ENCODE data around the gene SLC5A5. TPM values are rescaled to one million over a fixed set of nuclear protein-coding genes. Genes with fewer than 3 reads are reported as not detected.

SLC5A5 gene
- total RNA-seq, 1 donor from 2014 or later: not detected

DNA sequence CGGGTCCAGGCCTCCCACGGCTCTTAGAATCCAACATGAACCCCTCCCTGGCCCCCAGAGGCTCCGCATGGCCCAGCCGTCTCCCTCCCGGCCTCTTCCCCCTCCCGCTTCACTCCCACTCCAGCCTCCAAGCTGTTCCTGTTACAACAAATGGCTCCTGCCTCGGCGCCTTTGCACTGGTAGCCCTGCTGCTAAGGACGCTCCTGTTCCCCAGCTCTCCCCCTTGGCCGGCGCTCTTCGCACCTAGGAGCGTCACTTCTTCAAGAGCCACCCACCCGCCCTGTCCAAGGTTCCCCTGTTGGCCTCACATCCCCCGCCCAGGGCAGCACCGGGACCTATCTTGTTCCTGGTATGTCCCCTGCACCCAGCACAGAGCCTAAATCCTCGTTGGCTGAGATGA, 70.4 kb downstream of the SLC5A5 start:
- intact Hi-C loops (cut with DNase I): loop anchor here (10.0 kb wide), 1 partner anchor 113 kb away; no protein-coding TSS in a partner anchor
- DNase-seq (ENCODE audit: missing footprints) (no peak), ATAC-seq (no peak)

DNA sequence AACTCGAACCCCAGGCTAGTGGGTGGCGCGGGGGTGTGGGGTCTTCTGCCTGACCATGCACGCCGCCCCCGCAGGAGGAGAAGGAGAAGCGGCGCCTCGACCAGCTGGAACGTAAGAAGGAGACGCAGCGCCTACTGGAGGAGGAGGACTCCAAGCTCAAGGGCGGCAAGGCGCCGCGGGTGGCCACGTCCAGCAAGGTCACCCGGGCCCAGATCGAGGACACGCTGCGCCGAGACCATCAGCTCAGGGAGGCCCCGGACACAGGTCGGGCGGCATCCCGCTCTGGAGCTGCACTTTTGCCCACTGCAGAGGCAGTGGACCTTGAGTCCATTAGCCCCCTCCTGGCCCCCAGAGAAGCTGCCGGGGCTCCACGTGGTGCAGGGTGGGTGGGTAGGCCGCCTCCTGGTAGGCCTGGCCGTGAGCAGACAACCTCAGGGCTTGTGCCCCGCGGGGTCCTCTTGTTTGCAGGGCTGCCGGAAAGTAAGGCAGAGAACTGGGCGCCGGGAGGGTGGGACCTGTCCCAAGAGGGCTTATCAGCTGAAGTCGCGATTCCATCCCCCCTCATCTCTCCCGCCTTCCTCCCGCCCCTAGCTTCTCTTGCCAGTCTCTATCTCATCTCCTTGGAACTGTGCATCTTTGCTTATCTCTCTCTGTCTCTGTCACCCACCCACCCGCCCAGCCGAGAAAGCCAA, 71.0 kb downstream of the SLC5A5 start:
- intact Hi-C loops (cut with DNase I): loop anchor here (10.0 kb wide), 1 partner anchor 112 kb away; no protein-coding TSS in a partner anchor
- DNase-seq (ENCODE audit: missing footprints) (no peak), ATAC-seq (no peak)

DNA sequence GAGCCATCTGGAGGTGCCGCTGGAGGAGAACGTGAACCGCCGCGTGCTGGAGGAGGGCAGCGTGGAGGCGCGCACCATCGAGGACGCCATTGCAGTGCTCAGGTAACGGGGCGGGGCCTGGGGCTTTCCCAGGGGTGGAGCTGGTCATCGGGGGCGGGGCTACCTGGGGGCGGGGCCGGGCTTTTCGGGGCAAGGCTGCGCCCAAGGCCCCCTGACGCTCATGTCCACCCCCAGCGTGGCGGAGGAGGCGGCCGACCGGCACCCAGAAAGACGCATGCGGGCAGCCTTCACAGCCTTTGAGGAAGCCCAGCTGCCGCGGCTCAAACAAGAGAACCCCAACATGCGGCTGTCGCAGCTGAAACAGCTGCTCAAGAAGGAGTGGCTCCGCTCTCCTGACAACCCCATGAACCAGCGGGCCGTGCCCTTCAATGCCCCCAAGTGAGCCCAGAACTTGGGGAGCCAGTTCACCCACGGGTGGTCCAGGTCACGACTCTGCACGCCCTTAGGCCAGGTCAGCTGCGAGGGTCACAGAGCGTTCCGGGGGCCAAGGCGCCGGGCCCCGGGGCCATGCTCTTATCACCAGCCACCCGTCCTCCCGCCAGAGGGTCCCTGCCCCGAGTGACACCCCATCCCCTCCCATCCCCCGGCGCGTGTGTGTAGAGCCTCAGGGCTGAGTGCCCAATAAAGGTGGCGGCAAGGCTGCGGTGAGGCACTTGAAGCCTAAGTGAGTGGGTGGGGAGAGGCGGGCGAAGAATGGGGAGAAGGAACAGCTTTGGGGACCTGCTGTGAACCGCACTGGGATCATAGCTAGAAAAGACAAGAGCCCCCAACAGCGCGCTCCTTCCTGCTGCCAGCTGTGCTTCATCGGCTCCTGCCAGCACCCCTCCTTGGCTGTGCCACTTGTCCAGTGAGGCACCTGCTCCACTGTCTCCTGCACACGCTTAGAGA, 71.8 kb downstream of the SLC5A5 start:
- no peak for DNase-seq (ENCODE audit: missing footprints)
- no peak for ATAC-seq
- intact Hi-C loops (cut with DNase I): loop anchor here (10.0 kb wide), 1 partner anchor 111 kb away; no protein-coding TSS in a partner anchor

DNA sequence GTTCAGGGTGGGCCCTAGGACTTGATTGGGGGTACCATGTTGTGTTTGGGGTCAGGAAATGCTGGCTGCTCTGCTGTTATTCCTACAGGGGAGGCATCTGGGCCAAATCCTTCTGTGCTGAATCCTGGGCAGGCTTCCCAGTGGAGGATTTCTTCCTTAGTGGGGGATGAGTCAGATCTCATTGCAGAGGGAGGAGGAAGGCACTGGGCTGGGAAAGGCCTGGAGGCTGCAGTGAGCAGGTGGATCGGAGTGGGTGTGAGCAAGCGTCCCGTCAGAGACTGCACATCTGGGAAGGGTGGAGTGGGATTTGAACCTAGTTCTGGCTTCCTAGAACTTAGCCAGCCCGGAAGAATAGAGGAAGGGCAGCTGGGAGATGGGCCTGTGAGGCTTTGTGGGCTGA, 72.6 kb downstream of the SLC5A5 start:
- intact Hi-C loops (cut with DNase I): loop anchor here (10.0 kb wide), 1 partner anchor 110 kb away; no protein-coding TSS in a partner anchor

More for the DNA sequence above, 72.6 kb downstream of the SLC5A5 start:
- ATAC-seq: no peak
- no peak for DNase-seq (ENCODE audit: missing footprints)

Other genes starting within 250 kb of the SLC5A5 start
- gene UNC13A, start 183.6 kb upstream of the SLC5A5 start, total RNA-seq: 0.03 TPM
- gene MAP1S, start 152.5 kb upstream of the SLC5A5 start, total RNA-seq: 26.0 TPM
- 0.24 TPM for gene FCHO1, start 120.5 kb upstream of the SLC5A5 start, total RNA-seq
- gene B3GNT3, start 76.8 kb upstream of the SLC5A5 start, total RNA-seq: not detected
- not detected for gene INSL3, start 50.4 kb upstream of the SLC5A5 start, total RNA-seq
- 1.9 TPM for gene JAK3, start 24.0 kb upstream of the SLC5A5 start, total RNA-seq
- gene RPL18A, start 12.0 kb upstream of the SLC5A5 start, total RNA-seq: 860 TPM
- gene CCDC124, start 61.1 kb downstream of the SLC5A5 start, total RNA-seq: 85.9 TPM
- not detected for gene KCNN1, start 95.2 kb downstream of the SLC5A5 start, total RNA-seq
- 17.4 TPM for gene ARRDC2, start 136.2 kb downstream of the SLC5A5 start, total RNA-seq
- 1.1 TPM for gene IL12RB1, start 215.0 kb downstream of the SLC5A5 start, total RNA-seq
- gene MAST3, start 225.8 kb downstream of the SLC5A5 start, total RNA-seq: 5.5 TPM

All from Right ventricle myocardium inferior (tissue), 1 donor.